ENCODE measurements around the gene CYFIP2.

The CYFIP2 gene

GRCh38 chr5:157308836-157309465 is 43.0 kb downstream of the CYFIP2 start:
- peak; percentile 3; the same call in 1 of the 2 replicates for TF ChIP-seq CTCF (IDR thresholded peaks at IDR 0.05; ENCODE audit: low read depth, low read length)
- H3K4me3 ChIP-seq (ENCODE audit: low read depth, low read length) = no peak overlapping the region

- no peak for TF ChIP-seq CTCF (IDR thresholded peaks at IDR 0.05; ENCODE audit: low read depth, low read length)
- no peak overlapping the region for H3K4me3 ChIP-seq (ENCODE audit: low read depth, low read length)
Observed at GRCh38 chr5:157309796-157310195, 43.9 kb downstream of the CYFIP2 start.

GRCh38 chr5:157311595-157311994 is 45.7 kb downstream of the CYFIP2 start:
- TF ChIP-seq CTCF (IDR thresholded peaks at IDR 0.05; ENCODE audit: low read depth, low read length) = no peak
- H3K4me3 ChIP-seq (ENCODE audit: low read depth, low read length) = no peak overlapping the region

GRCh38 chr5:157312492-157312891 is 46.6 kb downstream of the CYFIP2 start:
- TF ChIP-seq CTCF (IDR thresholded peaks at IDR 0.05; ENCODE audit: low read depth, low read length) = peak; percentile 64
- H3K4me3 ChIP-seq (ENCODE audit: low read depth, low read length) = no peak overlapping the region

- H3K4me3 ChIP-seq (ENCODE audit: low read depth, low read length) = no peak overlapping the region
- TF ChIP-seq CTCF (IDR thresholded peaks at IDR 0.05; ENCODE audit: low read depth, low read length) = no peak
Observed at GRCh38 chr5:157322581-157322980, 56.7 kb downstream of the CYFIP2 start.

GRCh38 chr5:157323107-157323706 is 57.3 kb downstream of the CYFIP2 start:
- no peak overlapping the region for H3K4me3 ChIP-seq (ENCODE audit: low read depth, low read length)
- TF ChIP-seq CTCF (IDR thresholded peaks at IDR 0.05; ENCODE audit: low read depth, low read length) = peak; percentile 35; the same call in 1 of the 2 replicates

- TF ChIP-seq CTCF (IDR thresholded peaks at IDR 0.05; ENCODE audit: low read depth, low read length) = peak; percentile 28; the same call in 1 of the 2 replicates
- no peak overlapping the region for H3K4me3 ChIP-seq (ENCODE audit: low read depth, low read length)
Observed at GRCh38 chr5:157324237-157324636, 58.3 kb downstream of the CYFIP2 start.
